Fibroblast of upper back skin (primary cell): Measurements from ENCODE around the gene MAST1.
A peak's percentile ranks its signal among the peaks of the same experiment; 100 is the strongest.
"Not testable (repeated sequence)": the region's sequence is repeated elsewhere in the genome, so short reads cannot be mapped to it uniquely, and the experiment has no call there.

Experiments used
- DNase-seq: peaks from one replicate; pipeline ENCODE4 v3.0.0-alpha.2; 2013

MAST1 gene

GRCh38 chr19:12838182-12838885 lies at the start of gene MAST1:
TSS of gene MAST1 (plus strand) at chr19:12838515. CDS start at chr19:12838573, 58 bp downstream.
- DNase-seq, result no peak

GRCh38 chr19:12788682-12789097 lies 49.6 kb upstream of the MAST1 start:
- DNase-seq, result peak; percentile 73

- no peak for DNase-seq
These were observed 49.0 kb upstream of the MAST1 start for GRCh38 chr19:12789098-12789903.

GRCh38 chr19:12789904-12790619 lies 48.3 kb upstream of the MAST1 start:
- peak; percentile 96 for DNase-seq

- DNase-seq, result no peak
These were observed 47.5 kb upstream of the MAST1 start for GRCh38 chr19:12790628-12791344.

- DNase-seq, result peak; percentile 96
These were observed 46.8 kb upstream of the MAST1 start, which contains the start of gene JUNB for GRCh38 chr19:12791345-12792050. TSS of gene JUNB (plus strand) at chr19:12791486. CDS start at chr19:12791772, 286 bp downstream.

- peak; percentile 41 for DNase-seq
These were observed 46.1 kb upstream of the MAST1 start for GRCh38 chr19:12792051-12792852.

GRCh38 chr19:12792853-12793289 lies 45.4 kb upstream of the MAST1 start:
- no peak for DNase-seq

GRCh38 chr19:12793290-12794195 lies 44.8 kb upstream of the MAST1 start:
- DNase-seq, result peak; percentile 93

GRCh38 chr19:12794196-12794941 lies 43.9 kb upstream of the MAST1 start:
- no peak for DNase-seq

- no peak for DNase-seq
These were observed 43.3 kb upstream of the MAST1 start for GRCh38 chr19:12794971-12795381.

GRCh38 chr19:12796146-12797071 lies 41.9 kb upstream of the MAST1 start:
- peak; percentile 80 for DNase-seq

- no peak for DNase-seq
These were observed 41.2 kb upstream of the MAST1 start for GRCh38 chr19:12797141-12797587.

GRCh38 chr19:12797607-12798006 lies 40.7 kb upstream of the MAST1 start:
- not testable (repeated sequence) for DNase-seq

- DNase-seq, result no peak
These were observed 38.4 kb upstream of the MAST1 start for GRCh38 chr19:12799742-12800465.

GRCh38 chr19:12800466-12800770 lies 37.9 kb upstream of the MAST1 start:
- no peak for DNase-seq

- DNase-seq, result no peak
These were observed 37.3 kb upstream of the MAST1 start for GRCh38 chr19:12800923-12801465.
